Prostate gland (tissue), 2 donors: ENCODE data around the gene ABCA7. TPM values are rescaled to one million over a fixed set of nuclear protein-coding genes. Genes with fewer than 3 reads are reported as not detected.

Experiments used
- DNase-seq: peaks from one replicate; pipeline ENCODE4 v3.0.0-alpha.2; 2019; ENCODE audit warnings: low spot score
- H3K27ac ChIP-seq, 2 donors: fragments of 200-600 bp; sonication (generic); 2 replicates each; pipeline ENCODE4 v1.5.1; 2017 to 2019
- H3K27me3 ChIP-seq: fragments of 200-600 bp; sonication (generic); replicated peaks from 2 replicates; pipeline ENCODE4 v1.5.1; 2019; ENCODE audit not compliant: insufficient read depth
- H3K36me3 ChIP-seq, 2 donors: fragments of 200-600 bp; sonication (generic); 1 replicate in 1 of 2; 2 replicates in 1 of 2; pipeline versions ENCODE4 v1.5.1 to v1.8.1; 2017 to 2019
- H3K4me1 ChIP-seq: fragments of 200-600 bp; sonication (generic); replicated peaks from 2 replicates; pipeline ENCODE4 v1.5.1; 2019
- H3K4me3 ChIP-seq, 2 donors: fragments of 200-600 bp; sonication (generic); 2 replicates each; pipeline ENCODE4 v1.5.1; 2017 to 2019
- H3K9me3 ChIP-seq: fragments of 200-600 bp; sonication (generic); 2 replicates; pipeline ENCODE4 v1.5.1; 2017
- POLR2A ChIP-seq: fragments of 450-650 bp; IDR thresholded peaks from one replicate; pipeline ENCODE4 v1.6.1; 2016; ENCODE audit warnings: antibody characterized with exemption, mild to moderate bottlenecking
- POLR2AphosphoS5 ChIP-seq: sonication (generic); formaldehyde crosslinking; IDR thresholded peaks from one replicate; pipeline ENCODE4 v1.6.1; 2017; ENCODE audit warnings: antibody characterized with exemption
- WGBS: methylation state at CpG from one replicate; pipeline ENCODE4 v1.1.5; 2018; 5-methylcytosine and 5-hydroxymethylcytosine counted together
- intact Hi-C: fragments of 100-400 bp; cut with DNase I; formaldehyde crosslinking; loops from one replicate; pipeline ENCODE4 v1.14.2; 2022
- total RNA-seq, 2 donors: library from RNA; depleted of rRNA; stranded (reverse); fragments of >200 nt; gene quantifications; one replicate each; pipeline ENCODE4 v1.1.0, GENCODE V29; 2016
- TF ChIP-seq, protein P1 (sequence below), 4 experiments: fragments of 200-600 bp in 2 of 4; fragments of 450-650 bp in 2 of 4; sonication (generic) in 2 of 4; IDR thresholded peaks; 1 replicate in 3 of 4; 2 replicates in 1 of 4; pipeline ENCODE4 v1.5.1; 2016 to 2019; ENCODE audit warnings: antibody characterized with exemption in 4 of 4, mild to moderate bottlenecking in 2 of 4, moderate library complexity in 2 of 4

ABCA7 gene
- total RNA-seq, 2 donors from 2014 or later = 16.2 to 25.1 TPM

DNA sequence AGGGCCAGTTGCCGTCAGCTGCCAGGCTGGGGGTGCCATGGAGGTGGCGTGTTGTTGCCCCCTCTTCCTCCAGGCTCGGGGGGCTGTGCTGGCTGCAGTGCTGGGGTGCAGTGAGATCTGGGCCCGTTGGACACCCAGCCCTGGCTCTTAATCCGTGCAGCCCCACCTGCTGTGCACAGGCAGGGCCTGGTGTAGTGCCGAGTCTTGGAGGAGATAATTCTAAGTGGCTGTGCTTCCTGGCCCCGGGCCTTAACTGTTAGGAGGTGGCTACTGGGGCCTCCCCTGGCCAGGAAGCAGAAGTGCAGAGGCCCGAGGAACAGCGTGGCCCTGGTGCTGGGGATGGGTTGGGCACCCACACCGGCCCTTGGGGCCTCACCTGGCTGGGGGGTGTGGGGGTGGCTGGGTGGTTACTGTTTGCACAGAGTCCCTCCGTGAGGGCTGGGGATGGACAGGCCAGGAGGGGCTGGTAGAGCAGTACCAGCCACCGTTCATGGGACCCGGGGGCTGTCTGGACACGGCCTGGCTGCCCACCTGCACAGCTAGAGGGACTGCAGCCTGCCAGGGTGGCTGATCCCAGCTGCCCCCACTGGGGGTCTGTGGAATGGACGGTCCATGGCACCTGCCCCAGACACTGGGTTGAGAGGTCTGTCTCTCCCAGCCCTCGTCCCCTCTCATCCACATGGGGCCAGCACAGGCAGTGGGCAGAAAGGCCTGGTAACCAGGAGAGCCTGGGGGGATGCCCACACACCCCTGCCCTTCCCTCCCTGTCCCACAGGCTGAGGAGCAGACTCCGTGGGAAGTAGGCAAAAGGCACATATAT lies 67.1 kb downstream of the ABCA7 start:
- H3K9me3 ChIP-seq = no peaks in the 10 kb centered on the region
- H3K4me3 ChIP-seq = no peak overlapping the region
- 52% methylated on average over 7 of the region's 17 CpGs for WGBS
- H3K27me3 ChIP-seq = no peaks in the 10 kb centered on the region
- DNase-seq = no peak
- peaks cover 5 to 37% of the 10 kb centered on the region in 2 donors for H3K36me3 ChIP-seq
- intact Hi-C loops = no loop called here
- H3K27ac ChIP-seq = peak overlapping the region in 1 of 2 donors; percentile 99
- H3K4me1 ChIP-seq = peaks cover 12% of the 10 kb centered on the region
- no peak for TF ChIP-seq POLR2A
- TF ChIP-seq, protein P1, sequence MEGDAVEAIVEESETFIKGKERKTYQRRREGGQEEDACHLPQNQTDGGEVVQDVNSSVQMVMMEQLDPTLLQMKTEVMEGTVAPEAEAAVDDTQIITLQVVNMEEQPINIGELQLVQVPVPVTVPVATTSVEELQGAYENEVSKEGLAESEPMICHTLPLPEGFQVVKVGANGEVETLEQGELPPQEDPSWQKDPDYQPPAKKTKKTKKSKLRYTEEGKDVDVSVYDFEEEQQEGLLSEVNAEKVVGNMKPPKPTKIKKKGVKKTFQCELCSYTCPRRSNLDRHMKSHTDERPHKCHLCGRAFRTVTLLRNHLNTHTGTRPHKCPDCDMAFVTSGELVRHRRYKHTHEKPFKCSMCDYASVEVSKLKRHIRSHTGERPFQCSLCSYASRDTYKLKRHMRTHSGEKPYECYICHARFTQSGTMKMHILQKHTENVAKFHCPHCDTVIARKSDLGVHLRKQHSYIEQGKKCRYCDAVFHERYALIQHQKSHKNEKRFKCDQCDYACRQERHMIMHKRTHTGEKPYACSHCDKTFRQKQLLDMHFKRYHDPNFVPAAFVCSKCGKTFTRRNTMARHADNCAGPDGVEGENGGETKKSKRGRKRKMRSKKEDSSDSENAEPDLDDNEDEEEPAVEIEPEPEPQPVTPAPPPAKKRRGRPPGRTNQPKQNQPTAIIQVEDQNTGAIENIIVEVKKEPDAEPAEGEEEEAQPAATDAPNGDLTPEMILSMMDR (IDR thresholded peaks at IDR 0.05) = peak in 1 of 4 experiments; percentile 22
- TF ChIP-seq POLR2AphosphoS5 = no peak

DNA sequence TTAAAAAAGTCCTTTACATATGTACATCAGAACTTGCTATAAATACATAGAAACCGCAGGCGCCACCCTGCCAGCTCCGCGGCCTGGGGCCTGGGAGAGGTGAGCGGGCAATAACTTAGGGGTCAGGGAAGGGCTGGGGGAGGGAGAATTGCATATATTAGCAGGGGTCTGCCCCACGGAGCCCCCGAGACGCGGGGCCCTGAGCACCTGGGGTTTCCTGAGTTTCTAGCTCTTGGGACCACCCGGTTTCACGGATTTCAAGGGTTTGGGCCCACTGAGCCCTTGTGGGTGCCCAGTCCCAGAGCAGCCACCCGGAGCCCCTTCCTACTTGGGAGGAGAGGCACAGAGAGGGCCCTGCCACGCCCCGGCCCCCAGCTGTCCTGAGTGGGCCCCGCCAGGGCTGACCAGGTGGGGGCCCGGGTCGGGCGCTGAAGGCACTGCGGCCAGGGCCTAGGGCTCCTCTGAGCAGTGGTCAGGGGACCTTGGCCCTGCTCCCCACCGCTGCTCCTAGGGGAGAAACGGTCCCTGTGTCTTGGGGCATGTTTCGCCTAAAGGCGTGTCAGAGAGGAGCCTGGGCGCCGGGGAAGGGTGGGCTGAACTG lies 67.9 kb downstream of the ABCA7 start:
- Histone ChIP-seq H3K9me3 (no peaks in the 10 kb centered on the region), H3K4me3 (no peak overlapping the region), H3K27me3 (no peaks in the 10 kb centered on the region), H3K36me3 (peaks cover 5 to 37% of the 10 kb centered on the region in 2 donors), H3K27ac (peak overlapping the region in 1 of 2 donors; percentile 99), H3K4me1 (peaks cover 14% of the 10 kb centered on the region)
- no peak for DNase-seq
- TF ChIP-seq POLR2A (no peak), POLR2AphosphoS5 (no peak)
- TF ChIP-seq, protein P1 (IDR thresholded peaks at IDR 0.05) = no peak
- intact Hi-C loops = no loop called here
- 93% methylated on average over 21 of the region's 25 CpGs for WGBS

DNA sequence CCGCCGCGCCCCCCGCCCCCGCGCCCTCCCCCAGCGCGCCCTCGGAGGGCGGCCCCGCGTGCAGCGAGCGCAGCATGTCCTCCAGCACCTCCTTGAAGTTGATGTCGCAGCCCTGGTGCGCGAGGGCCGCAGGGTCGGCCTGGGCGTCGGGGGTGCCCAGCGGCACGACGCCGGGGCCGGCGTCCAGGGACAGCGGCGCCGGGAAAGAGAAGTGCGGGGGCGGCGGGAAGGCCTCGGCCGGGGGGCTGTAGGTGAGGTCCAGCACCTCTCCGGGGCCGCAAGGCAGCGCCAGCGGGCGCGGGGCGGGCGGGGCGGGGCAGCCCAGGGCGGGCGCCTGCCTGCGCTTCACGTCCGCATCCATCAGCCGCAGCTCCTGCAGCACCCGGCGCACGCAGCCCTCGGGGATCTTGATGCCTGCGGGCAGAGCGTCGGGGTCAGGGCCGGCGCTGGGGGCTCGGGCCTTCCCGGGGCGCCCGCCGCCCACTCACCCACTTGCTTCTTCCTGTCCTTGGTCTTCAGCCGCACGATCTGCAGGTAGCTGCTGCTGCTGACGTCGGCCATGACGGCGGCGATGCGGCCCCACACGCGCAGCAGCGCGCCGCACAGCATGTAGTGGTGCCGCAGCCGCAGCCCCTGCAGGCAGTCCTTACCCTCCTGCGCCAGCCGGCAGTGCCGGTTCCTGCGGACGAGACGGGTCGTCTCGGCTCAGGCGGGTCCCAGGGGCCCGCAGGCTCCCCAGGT lies 68.6 kb downstream of the ABCA7 start:
- H3K27ac ChIP-seq = no peak overlapping the region
- H3K27me3 ChIP-seq = no peaks in the 10 kb centered on the region
- H3K9me3 ChIP-seq = no peaks in the 10 kb centered on the region
- peaks cover 20% of the 10 kb centered on the region for H3K4me1 ChIP-seq
- peaks cover 5 to 37% of the 10 kb centered on the region in 2 donors for H3K36me3 ChIP-seq
- no peak overlapping the region for H3K4me3 ChIP-seq
- no peak for DNase-seq
- TF ChIP-seq POLR2AphosphoS5 (no peak), POLR2A (no peak)
- TF ChIP-seq, protein P1 (IDR thresholded peaks at IDR 0.05) = no peak
- 91% methylated on average over 83 of the region's 89 CpGs for WGBS
- intact Hi-C loops = no loop called here

DNA sequence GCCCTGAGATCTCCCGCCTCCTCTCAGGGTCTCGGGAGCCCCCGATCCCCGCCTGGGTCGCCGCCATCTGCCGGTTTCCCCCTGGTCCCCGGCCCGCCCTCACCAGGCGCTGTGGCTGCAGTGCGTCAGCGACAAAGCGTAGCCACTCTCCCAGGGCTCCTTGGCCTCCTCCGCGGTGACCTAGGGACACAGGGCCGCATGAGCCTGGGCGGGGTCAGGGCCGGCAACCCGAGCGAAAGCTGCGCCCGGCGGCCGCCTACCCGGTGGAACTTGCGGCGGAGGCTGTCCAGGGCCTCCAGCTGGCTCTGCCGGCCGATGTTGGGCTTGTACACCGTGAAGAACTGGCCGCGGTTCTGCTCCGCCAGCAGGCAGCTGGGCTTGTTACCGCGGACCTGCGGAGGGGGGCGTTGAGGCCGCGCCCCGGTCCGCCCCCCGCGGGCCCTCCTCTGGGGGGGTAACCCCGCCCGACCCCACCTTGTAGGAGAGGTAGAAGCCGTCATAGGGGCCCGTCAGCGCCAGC lies 69.2 kb downstream of the ABCA7 start:
- H3K36me3 ChIP-seq = peaks cover 5 to 37% of the 10 kb centered on the region in 2 donors
- H3K27me3 ChIP-seq = no peaks in the 10 kb centered on the region
- intact Hi-C loops = no loop called here
- WGBS = 88% methylated on average over 40 of the region's 48 CpGs
- no peaks in the 10 kb centered on the region for H3K9me3 ChIP-seq
- H3K27ac ChIP-seq = no peak overlapping the region
- peaks cover 25% of the 10 kb centered on the region for H3K4me1 ChIP-seq
- TF ChIP-seq, protein P1 (IDR thresholded peaks at IDR 0.05) = no peak
- no peak for TF ChIP-seq POLR2A
- TF ChIP-seq POLR2AphosphoS5 = no peak
- no peak for DNase-seq
- H3K4me3 ChIP-seq = no peak overlapping the region
